Fibroblast of lung (primary cell): ENCODE measurements around the gene MEF2A. TPM values are rescaled to one million over a fixed set of nuclear protein-coding genes. Genes with fewer than 3 reads are reported as not detected.

ENCODE experiments used
- DNase-seq, 2 donors: peaks; one replicate each; pipeline versions ENCODE4 v3.0.0 to v3.0.0-alpha.2; 2010; ENCODE audit warnings: low read depth in 2 of 2
- H2AFZ ChIP-seq: 2 replicates; pipeline ENCODE4 v1.5.1; 2012; ENCODE audit warnings: low read length, control low read depth, inconsistent platforms
- H3K27ac ChIP-seq: 2 replicates; pipeline ENCODE4 v1.5.1; 2011; ENCODE audit warnings: low read length, control low read depth; ENCODE audit not compliant: insufficient read depth
- H3K27me3 ChIP-seq: 2 replicates; pipeline ENCODE4 v1.5.1; 2011; ENCODE audit warnings: mild to moderate bottlenecking, low read length; ENCODE audit not compliant: control insufficient read depth, insufficient read depth
- H3K36me3 ChIP-seq: 2 replicates; pipeline ENCODE4 v1.5.1; 2011; ENCODE audit warnings: low read length; ENCODE audit not compliant: control insufficient read depth, insufficient read depth
- H3K4me1 ChIP-seq: 2 replicates; pipeline ENCODE4 v1.5.1; 2011; ENCODE audit warnings: low read length; ENCODE audit not compliant: control insufficient read depth, insufficient read depth; ENCODE audit errors: extremely low read depth
- H3K4me2 ChIP-seq: 2 replicates; pipeline ENCODE4 v1.5.1; 2011; ENCODE audit warnings: low read length, control low read depth; ENCODE audit not compliant: insufficient read depth; ENCODE audit errors: extremely low read depth
- H3K4me3 ChIP-seq, 4 experiments: fragments of 200-600 bp in 1 of 4; sonication (generic) in 1 of 4; replicated peaks in 1 of 4; 2 replicates each; pipeline ENCODE4 v1.5.1; 2011 to 2016; ENCODE audit warnings: low read length in 4 of 4, low read depth in 3 of 4, mild to moderate bottlenecking in 3 of 4, control low read depth in 2 of 4, inconsistent platforms in 1 of 4, mixed read lengths in 1 of 4; ENCODE audit not compliant: insufficient read depth in 1 of 4; ENCODE audit errors: control extremely low read depth in 1 of 4
- H3K79me2 ChIP-seq: 2 replicates; pipeline ENCODE4 v1.5.1; 2012; ENCODE audit warnings: mild to moderate bottlenecking, low read length, inconsistent platforms; ENCODE audit not compliant: control insufficient read depth, insufficient read depth
- H3K9ac ChIP-seq: 2 replicates; pipeline ENCODE4 v1.5.1; 2011; ENCODE audit warnings: mild to moderate bottlenecking, low read length, control low read depth; ENCODE audit not compliant: insufficient read depth
- H3K9me3 ChIP-seq: 2 replicates; pipeline ENCODE4 v1.5.1; 2012; ENCODE audit warnings: low read depth, low read length; ENCODE audit not compliant: control insufficient read depth, insufficient read depth
- H4K20me1 ChIP-seq: 2 replicates; pipeline ENCODE4 v1.5.1; 2011; ENCODE audit warnings: low read length; ENCODE audit not compliant: control insufficient read depth, insufficient read depth; ENCODE audit errors: extremely low read depth
- CTCF ChIP-seq, 2 donors: IDR thresholded peaks in 1 of 2; conservative IDR thresholded peaks in 1 of 2; 1 replicate in 1 of 2; 2 replicates in 1 of 2; pipeline ENCODE4 v1.5.1; 2011 to 2012; ENCODE audit warnings: low read length in 2 of 2, control low read depth in 1 of 2, inconsistent platforms in 1 of 2, low read depth in 1 of 2, mild to moderate bottlenecking in 1 of 2
- EZH2 ChIP-seq: IDR thresholded peaks from 2 replicates; pipeline ENCODE4 v1.5.1; 2012; ENCODE audit warnings: low read length, control low read depth, mild to moderate bottlenecking; ENCODE audit errors: missing control alignments
- polyA plus RNA-seq, 2 donors: library from polyadenylated mRNA; depleted of rRNA in 1 of 2; stranded (reverse) in 1 of 2; unstranded in 1 of 2; fragments of >200 nt; gene quantifications; 2 replicates each; pipeline ENCODE4 v1.2.1, GENCODE V29; 2011 to 2012; ENCODE audit warnings: missing spikeins in 1 of 2
- total RNA-seq: library from RNA; depleted of rRNA; stranded (reverse); fragments of >200 nt; gene quantifications from 2 replicates; pipeline ENCODE4 v1.2.1, GENCODE V29; 2014

Gene MEF2A
- total and polyA plus RNA-seq, 2 donors (not counting 1 experiment from before 2014, with no cell fraction given) = 24.6 to 40.4 TPM

DNA sequence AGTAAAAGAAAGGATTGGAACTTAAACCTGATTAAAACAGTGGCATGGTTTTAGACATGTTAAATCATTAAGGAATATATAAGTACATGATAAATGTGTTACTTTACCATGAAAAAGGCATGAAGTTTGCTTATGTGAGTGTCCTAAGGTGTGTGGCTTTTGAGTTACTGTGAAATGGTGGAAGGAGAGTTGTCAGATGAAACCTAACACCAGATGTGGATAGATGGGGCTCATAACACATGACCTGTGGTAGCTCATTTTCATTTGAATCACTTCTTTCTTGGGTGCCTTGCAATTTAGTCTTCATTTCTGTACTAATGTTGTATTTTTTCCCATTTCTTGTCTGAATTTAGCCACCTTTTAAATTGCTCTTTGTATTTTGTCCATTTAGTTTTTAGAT is 13.0 kb downstream of the MEF2A start:
- H3K9ac ChIP-seq = no peak overlapping the region
- no peak overlapping the region for H3K4me3 ChIP-seq
- no peaks in the 10 kb centered on the region for H3K36me3 ChIP-seq
- no peak overlapping the region for H2AFZ ChIP-seq
- H3K4me1 ChIP-seq = no peaks in the 10 kb centered on the region
- H3K4me2 ChIP-seq = no peak overlapping the region
- no peaks in the 10 kb centered on the region for H4K20me1 ChIP-seq
- DNase-seq = peak in 1 of 2 donors; percentile 39
- peaks cover 66% of the 10 kb centered on the region for H3K79me2 ChIP-seq
- no peaks in the 10 kb centered on the region for H3K27me3 ChIP-seq
- no peaks in the 10 kb centered on the region for H3K9me3 ChIP-seq
- no peak overlapping the region for H3K27ac ChIP-seq
- TF ChIP-seq EZH2 = no peak
- TF ChIP-seq CTCF (conservative IDR thresholded peaks at IDR 0.05 in 1 of 2, IDR thresholded peaks at IDR 0.05 in 1 of 2; ENCODE audit: low read depth in 1 of 2, low read length in 2 of 2) = no peak

GRCh38 chr15:99580076-99580475 is 14.3 kb downstream of the MEF2A start:
- Histone ChIP-seq H4K20me1 (peaks cover 2% of the 10 kb centered on the region), H3K4me1 (no peaks in the 10 kb centered on the region), H3K36me3 (no peaks in the 10 kb centered on the region), H2AFZ (no peak overlapping the region), H3K27me3 (no peaks in the 10 kb centered on the region), H3K27ac (no peak overlapping the region), H3K9me3 (no peaks in the 10 kb centered on the region), H3K9ac (no peak overlapping the region), H3K4me3 (no peak overlapping the region), H3K4me2 (no peak overlapping the region), H3K79me2 (peaks cover 67% of the 10 kb centered on the region)
- TF ChIP-seq EZH2 = no peak
- TF ChIP-seq CTCF (conservative IDR thresholded peaks at IDR 0.05 in 1 of 2, IDR thresholded peaks at IDR 0.05 in 1 of 2; ENCODE audit: low read depth in 1 of 2, low read length in 2 of 2) = no peak
- DNase-seq = peak in 1 of 2 donors; percentile 39

GRCh38 chr15:99582508-99582960 is 16.8 kb downstream of the MEF2A start:
- Histone ChIP-seq H4K20me1 (peaks cover 2% of the 10 kb centered on the region), H3K27me3 (no peaks in the 10 kb centered on the region), H3K4me1 (no peaks in the 10 kb centered on the region), H3K4me2 (no peak overlapping the region), H3K27ac (no peak overlapping the region), H3K4me3 (no peak overlapping the region), H3K79me2 (peaks cover 64% of the 10 kb centered on the region), H3K9ac (no peak overlapping the region), H3K36me3 (no peaks in the 10 kb centered on the region), H3K9me3 (no peaks in the 10 kb centered on the region), H2AFZ (no peak overlapping the region)
- no peak for TF ChIP-seq EZH2
- no peak for DNase-seq
